ENCODE results near the gene SLC25A51. TPM values are rescaled to one million over a fixed set of nuclear protein-coding genes. Genes with fewer than 3 reads are reported as not detected.
A peak's percentile ranks its signal among the peaks of the same experiment; 100 is the strongest.

Gene SLC25A51
- total and polyA plus RNA-seq, 2 experiments from 2014 or later, result 5.3 to 22.0 TPM

DNA sequence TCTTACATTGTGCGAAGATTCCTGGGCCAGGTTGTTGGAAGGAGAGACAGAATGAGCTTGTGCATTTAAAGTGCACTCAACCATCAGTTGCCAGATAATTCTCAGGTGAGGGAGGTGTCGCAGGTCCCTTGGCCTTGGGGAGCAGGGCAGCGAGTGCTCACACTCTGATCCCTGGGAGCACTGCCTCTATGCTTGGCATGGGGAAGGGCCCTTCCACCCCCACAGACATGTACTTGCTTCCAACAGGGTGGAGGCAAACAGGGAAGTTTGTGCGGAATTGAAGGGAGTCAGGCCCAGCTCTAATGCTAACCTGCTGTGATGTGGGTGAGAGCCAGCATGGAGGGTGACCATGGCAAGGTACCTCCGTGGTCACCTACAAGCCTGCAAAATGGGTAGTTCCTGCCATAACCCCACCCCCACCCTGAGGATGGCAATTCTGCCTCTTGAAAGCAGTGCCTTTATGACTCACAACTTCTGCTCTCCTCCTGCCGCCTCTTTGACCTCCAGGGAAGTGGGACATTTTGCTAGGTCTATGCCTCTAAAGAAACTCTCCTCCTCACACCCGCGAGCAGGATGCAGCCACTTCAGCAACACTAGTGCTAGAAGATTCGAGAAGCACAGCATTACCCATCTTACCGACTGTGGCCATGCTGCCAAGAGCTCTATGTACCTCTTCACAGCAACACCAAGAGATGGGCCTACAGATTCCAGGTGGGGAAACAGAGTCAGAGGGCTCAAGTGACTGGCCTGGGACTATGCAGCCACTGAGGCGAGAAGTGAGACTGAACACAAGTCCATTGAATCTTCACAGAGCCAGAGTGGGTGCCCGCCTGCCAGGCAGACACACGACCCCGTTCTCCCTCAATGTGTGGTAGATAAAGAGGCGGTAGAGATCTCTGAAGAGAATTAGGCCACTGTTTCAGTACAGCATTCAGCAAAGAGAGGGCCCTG lies 22.1 kb upstream of the SLC25A51 start:
- Histone ChIP-seq H3K27me3 (ENCODE audit: insufficient read depth) (no peaks in the 10 kb centered on the region), H4K20me1 (replicated peaks; ENCODE audit: insufficient read depth) (no peaks in the 10 kb centered on the region), H3K4me3 (no peak overlapping the region), H3K27ac (ENCODE audit: low read depth) (no peak overlapping the region), H3F3A (replicated peaks; ENCODE audit: low read depth) (no peaks in the 10 kb centered on the region), H3K79me2 (replicated peaks; ENCODE audit: insufficient read depth) (no peaks in the 10 kb centered on the region), H3K4me1 (ENCODE audit: insufficient read depth) (peaks cover 6% of the 10 kb centered on the region; the same call in 1 of the 2 replicates), H2AFZ (no peak overlapping the region), H3K36me3 (ENCODE audit: insufficient read depth) (no peaks in the 10 kb centered on the region), H3K9me2 (ENCODE audit: insufficient read depth) (0 out of 2 replicates have a peak, but pooled peaks cover 5% of the 10 kb centered on the region), H3K4me2 (no peak overlapping the region)
- DNase-seq (ENCODE audit: low spot score) (no peak), ATAC-seq (no peak)
- Mint-ChIP-seq H3K9me3 (no peaks in the 10 kb centered on the region; the same call in 2 of the 3 replicates), H3K27me3 (ENCODE audit: insufficient read depth, low read depth, poor library complexity) (peaks cover 11% of the 10 kb centered on the region), H3K27ac (peak overlapping the region; percentile 16; the same call in 1 of the 2 replicates), H3K4me1 (peaks cover 42% of the 10 kb centered on the region), H3K36me3 (ENCODE audit: low read depth) (no peaks in the 10 kb centered on the region), H3K4me3 (no peak overlapping the region)
- TF ChIP-seq ZNF331 (CRISPR knock-in tag; IDR thresholded peaks at IDR 0.05; ENCODE audit: low read depth), result no peak
- TF ChIP-seq, protein P1, sequence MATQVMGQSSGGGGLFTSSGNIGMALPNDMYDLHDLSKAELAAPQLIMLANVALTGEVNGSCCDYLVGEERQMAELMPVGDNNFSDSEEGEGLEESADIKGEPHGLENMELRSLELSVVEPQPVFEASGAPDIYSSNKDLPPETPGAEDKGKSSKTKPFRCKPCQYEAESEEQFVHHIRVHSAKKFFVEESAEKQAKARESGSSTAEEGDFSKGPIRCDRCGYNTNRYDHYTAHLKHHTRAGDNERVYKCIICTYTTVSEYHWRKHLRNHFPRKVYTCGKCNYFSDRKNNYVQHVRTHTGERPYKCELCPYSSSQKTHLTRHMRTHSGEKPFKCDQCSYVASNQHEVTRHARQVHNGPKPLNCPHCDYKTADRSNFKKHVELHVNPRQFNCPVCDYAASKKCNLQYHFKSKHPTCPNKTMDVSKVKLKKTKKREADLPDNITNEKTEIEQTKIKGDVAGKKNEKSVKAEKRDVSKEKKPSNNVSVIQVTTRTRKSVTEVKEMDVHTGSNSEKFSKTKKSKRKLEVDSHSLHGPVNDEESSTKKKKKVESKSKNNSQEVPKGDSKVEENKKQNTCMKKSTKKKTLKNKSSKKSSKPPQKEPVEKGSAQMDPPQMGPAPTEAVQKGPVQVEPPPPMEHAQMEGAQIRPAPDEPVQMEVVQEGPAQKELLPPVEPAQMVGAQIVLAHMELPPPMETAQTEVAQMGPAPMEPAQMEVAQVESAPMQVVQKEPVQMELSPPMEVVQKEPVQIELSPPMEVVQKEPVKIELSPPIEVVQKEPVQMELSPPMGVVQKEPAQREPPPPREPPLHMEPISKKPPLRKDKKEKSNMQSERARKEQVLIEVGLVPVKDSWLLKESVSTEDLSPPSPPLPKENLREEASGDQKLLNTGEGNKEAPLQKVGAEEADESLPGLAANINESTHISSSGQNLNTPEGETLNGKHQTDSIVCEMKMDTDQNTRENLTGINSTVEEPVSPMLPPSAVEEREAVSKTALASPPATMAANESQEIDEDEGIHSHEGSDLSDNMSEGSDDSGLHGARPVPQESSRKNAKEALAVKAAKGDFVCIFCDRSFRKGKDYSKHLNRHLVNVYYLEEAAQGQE (IDR thresholded peaks at IDR 0.05; ENCODE audit: unreplicated experiment), result no peak
- TF ChIP-seq, protein P2, sequence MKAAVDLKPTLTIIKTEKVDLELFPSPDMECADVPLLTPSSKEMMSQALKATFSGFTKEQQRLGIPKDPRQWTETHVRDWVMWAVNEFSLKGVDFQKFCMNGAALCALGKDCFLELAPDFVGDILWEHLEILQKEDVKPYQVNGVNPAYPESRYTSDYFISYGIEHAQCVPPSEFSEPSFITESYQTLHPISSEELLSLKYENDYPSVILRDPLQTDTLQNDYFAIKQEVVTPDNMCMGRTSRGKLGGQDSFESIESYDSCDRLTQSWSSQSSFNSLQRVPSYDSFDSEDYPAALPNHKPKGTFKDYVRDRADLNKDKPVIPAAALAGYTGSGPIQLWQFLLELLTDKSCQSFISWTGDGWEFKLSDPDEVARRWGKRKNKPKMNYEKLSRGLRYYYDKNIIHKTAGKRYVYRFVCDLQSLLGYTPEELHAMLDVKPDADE (IDR thresholded peaks at IDR 0.05), result no peak
- no peak for TF ChIP-seq CREB1 (CRISPR knock-in tag; IDR thresholded peaks at IDR 0.05; ENCODE audit: low read depth)
- TF ChIP-seq NANOG (IDR thresholded peaks at IDR 0.05; ENCODE audit: borderline replicate concordance), result no peak
- no peak for TF ChIP-seq JUNB (IDR thresholded peaks at IDR 0.05; ENCODE audit: unreplicated experiment)
- TF ChIP-seq POLR2AphosphoS5 (IDR thresholded peaks at IDR 0.05; ENCODE audit: low read depth), result no peak
- TF ChIP-seq STAT1 (IDR thresholded peaks at IDR 0.05; ENCODE audit: unreplicated experiment), result no peak
- TF ChIP-seq EZH2phosphoT487 (IDR thresholded peaks at IDR 0.05; ENCODE audit: unreplicated experiment), result no peak
- no peak for TF ChIP-seq EZH2 (IDR thresholded peaks at IDR 0.05; ENCODE audit: low read depth, unreplicated experiment)
- no peak for TF ChIP-seq ZNF462 (CRISPR knock-in tag; IDR thresholded peaks at IDR 0.05)
- TF ChIP-seq, protein P3, sequence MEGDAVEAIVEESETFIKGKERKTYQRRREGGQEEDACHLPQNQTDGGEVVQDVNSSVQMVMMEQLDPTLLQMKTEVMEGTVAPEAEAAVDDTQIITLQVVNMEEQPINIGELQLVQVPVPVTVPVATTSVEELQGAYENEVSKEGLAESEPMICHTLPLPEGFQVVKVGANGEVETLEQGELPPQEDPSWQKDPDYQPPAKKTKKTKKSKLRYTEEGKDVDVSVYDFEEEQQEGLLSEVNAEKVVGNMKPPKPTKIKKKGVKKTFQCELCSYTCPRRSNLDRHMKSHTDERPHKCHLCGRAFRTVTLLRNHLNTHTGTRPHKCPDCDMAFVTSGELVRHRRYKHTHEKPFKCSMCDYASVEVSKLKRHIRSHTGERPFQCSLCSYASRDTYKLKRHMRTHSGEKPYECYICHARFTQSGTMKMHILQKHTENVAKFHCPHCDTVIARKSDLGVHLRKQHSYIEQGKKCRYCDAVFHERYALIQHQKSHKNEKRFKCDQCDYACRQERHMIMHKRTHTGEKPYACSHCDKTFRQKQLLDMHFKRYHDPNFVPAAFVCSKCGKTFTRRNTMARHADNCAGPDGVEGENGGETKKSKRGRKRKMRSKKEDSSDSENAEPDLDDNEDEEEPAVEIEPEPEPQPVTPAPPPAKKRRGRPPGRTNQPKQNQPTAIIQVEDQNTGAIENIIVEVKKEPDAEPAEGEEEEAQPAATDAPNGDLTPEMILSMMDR (conservative IDR thresholded peaks at IDR 0.05; ENCODE audit: low read depth in 2 of 2), result no peak
- no peak for TF ChIP-seq ZNF114 (CRISPR knock-in tag; IDR thresholded peaks at IDR 0.05)

Data from GM23338 (cell line).